ENCODE data around the gene WNK1.
"Not testable (repeated sequence)": the region's sequence is repeated elsewhere in the genome, so short reads cannot be mapped to it uniquely, and the experiment has no call there.

Gene WNK1

DNA sequence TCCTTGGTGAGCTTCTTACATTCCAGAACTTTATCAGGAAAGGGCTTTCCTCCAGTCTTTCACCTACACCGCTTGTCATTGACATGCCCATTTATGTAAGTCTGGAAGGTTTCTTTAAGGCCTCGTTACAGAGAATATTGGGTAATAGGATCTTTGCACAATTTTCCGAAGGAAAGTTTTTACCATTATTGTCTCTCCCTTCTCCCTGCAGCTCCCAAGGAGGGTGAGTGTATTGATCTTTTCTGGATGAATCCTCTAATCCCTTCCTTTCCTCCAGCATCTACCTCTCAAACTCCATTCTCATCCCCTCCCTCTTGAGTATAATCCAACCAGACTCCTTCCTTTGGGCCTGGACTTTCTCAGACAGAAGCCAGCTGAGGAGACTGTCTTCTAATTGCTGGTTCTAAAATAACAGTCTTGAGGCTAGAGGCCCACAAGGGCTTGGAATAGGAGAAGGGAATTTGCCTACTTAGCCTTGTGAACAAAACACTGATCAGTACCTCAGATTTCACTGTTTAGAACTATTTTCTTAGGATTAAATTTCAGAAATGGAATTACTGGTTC, 21.8 kb downstream of the WNK1 start:
- TF ChIP-seq, protein P1, sequence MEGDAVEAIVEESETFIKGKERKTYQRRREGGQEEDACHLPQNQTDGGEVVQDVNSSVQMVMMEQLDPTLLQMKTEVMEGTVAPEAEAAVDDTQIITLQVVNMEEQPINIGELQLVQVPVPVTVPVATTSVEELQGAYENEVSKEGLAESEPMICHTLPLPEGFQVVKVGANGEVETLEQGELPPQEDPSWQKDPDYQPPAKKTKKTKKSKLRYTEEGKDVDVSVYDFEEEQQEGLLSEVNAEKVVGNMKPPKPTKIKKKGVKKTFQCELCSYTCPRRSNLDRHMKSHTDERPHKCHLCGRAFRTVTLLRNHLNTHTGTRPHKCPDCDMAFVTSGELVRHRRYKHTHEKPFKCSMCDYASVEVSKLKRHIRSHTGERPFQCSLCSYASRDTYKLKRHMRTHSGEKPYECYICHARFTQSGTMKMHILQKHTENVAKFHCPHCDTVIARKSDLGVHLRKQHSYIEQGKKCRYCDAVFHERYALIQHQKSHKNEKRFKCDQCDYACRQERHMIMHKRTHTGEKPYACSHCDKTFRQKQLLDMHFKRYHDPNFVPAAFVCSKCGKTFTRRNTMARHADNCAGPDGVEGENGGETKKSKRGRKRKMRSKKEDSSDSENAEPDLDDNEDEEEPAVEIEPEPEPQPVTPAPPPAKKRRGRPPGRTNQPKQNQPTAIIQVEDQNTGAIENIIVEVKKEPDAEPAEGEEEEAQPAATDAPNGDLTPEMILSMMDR (IDR thresholded peaks at IDR 0.05; ENCODE audit: low read depth, low read length) = no peak
- DNase-seq (ENCODE audit: extremely low read depth, low read depth) = no peak

DNA sequence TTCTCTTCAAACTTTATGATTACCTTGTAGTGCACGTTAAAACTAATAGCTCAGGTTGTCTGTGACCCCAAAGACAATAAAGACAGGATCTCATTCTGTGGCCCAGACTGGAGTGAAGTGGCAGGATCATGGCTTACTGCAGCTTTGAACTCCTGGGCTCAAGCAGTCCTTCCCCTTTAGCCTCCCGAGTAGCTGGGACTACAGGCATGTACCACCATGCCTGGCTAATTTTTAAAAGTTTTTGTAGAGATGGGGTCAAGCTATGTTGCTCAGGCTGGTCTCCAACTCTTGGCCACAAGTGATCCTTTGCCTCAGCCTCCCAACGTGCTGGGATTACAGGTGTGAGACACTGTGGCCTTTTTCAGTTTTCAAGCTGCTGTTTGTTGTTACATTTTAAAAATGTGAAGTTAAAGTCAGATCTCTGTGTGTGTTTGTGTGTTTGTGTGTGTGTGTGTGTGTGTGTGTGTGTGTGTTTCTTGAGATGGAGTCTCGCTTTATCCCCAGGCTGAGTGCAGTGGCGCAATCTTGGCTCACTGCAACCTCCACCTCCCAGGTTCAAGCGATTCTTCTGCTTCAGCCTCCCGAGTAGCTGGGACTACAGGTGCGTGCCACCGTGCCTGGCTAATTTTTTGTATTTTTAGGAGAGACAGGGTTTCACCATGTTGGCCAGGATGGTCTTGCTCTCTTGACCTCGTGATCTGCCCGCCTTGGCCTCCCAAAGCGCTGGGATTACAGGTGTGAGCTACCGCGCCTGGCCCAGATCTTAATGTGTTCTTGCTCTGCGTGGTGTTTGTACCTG, 23.8 kb downstream of the WNK1 start:
- not testable (repeated sequence) for DNase-seq (ENCODE audit: extremely low read depth, low read depth)

DNA sequence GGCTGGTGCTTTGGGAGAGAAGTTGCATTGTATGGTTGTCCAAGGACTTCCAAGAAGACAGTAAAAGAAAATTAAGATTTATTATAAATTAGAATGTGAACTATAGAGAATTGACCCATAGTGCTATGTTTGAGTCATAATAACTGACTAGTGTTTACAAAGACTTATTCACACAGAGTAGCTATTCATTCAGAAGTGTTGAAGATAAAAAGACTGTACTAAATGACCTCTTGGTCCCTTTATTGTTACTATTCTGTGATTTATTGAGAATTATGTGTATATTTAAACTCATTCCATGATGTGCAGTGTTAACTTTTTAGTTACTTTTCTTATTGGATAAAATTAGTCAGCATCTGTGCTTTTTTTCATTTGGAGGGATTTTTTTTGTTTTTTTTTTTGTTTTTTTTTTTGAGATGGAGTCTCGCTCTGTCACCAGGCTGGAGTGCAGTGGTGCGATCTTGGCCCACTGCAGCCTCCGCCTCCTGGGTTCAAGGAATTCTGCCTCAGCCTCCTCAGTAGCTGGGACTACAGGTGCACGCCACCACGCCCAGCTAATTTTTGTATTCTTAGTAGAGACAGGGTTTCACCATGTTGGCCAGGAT, 24.5 kb downstream of the WNK1 start:
- DNase-seq (ENCODE audit: extremely low read depth, low read depth) = not testable (repeated sequence)

DNA sequence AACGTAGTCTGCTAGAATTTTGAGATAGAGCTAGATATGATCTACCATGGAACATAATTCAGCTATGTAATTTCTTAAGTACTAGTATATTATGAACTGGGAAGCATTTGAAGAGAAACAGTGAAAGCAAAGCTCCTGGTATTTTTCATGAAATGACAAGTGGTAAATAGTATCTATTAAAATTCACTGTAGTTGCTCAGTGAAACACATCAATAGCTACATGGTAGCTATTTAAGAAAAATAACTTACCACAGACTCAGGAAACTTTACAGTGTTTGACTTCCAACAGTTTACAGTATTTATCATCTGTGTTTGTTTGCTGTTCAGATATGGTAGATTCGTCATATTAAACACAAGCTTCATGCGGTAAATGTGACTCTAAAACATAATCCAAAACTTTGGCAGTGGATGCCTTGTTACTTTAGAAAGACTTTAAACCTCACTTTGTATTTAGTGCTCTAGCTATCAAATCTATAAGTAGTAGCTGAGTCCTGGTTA, 25.2 kb downstream of the WNK1 start:
- TF ChIP-seq, protein P1 (IDR thresholded peaks at IDR 0.05; ENCODE audit: low read depth, low read length) = no peak
- DNase-seq (ENCODE audit: extremely low read depth, low read depth) = no peak

DNA sequence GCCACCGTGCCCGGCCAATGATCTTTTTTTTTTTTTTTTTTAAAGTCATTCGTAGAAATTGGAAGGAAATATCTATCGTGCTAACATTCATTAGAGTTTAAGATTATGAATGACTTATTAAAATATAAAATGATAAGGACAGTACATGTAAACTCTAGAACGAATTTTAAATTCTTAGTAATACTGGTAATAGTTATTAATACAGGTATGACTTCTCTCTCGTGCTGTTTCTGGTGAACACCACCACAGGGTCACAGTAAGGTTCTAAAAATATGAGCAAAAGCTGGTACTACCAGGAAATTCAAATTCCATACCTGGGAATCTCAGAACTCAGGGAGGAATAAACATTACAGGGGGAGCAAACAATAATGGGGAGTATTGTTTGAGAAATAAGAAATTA, 26.2 kb downstream of the WNK1 start:
- no peak for DNase-seq (ENCODE audit: extremely low read depth, low read depth)
- TF ChIP-seq, protein P1 (IDR thresholded peaks at IDR 0.05; ENCODE audit: low read depth, low read length) = no peak

DNA sequence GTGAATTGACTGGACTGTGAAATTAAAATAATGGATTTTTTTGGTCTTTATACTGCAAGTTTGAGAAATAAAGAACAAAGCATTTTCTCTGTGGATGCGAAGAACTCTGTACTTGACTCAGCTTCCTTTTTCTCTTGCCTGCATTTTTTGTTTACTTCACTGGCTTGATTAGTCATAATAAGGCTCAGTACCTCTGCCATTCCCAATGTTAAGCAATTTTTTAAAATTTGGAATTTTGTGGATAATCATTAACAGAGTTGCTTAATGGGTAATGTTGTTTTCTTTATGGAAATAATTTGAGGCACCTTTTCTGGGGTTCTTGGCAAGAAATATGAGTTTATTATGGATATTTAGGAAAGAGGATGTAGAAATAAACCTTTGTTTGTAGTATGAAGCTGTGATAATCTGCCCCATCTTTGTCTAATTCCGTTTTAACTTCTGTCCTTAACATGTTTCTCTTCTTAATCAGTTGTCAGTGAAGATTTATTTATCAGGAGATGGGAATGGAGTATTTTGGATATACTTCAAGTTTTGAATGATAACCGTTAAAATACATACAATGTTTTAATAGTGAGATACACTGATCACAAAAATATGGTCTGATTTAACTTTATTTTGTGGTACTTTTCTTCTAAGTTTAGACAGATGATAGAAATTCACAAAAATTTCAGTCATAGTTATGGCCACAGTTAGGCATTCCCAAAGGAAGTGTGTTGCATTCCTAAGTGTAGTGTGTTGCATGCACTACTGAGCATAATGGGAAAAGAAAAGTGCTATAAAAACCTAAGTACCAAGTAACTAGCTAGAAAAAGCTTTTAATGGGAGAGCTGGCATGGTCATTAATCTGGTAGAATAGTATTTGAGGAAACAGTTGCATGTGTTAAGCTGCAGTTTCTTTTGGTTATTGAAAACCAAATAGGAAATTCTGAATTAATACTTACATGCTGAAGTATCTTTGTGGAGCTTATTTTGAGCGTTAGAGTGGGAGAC, 27.7 kb downstream of the WNK1 start:
- TF ChIP-seq, protein P1 (IDR thresholded peaks at IDR 0.05; ENCODE audit: low read depth, low read length) = no peak
- DNase-seq (ENCODE audit: extremely low read depth, low read depth) = no peak

DNA sequence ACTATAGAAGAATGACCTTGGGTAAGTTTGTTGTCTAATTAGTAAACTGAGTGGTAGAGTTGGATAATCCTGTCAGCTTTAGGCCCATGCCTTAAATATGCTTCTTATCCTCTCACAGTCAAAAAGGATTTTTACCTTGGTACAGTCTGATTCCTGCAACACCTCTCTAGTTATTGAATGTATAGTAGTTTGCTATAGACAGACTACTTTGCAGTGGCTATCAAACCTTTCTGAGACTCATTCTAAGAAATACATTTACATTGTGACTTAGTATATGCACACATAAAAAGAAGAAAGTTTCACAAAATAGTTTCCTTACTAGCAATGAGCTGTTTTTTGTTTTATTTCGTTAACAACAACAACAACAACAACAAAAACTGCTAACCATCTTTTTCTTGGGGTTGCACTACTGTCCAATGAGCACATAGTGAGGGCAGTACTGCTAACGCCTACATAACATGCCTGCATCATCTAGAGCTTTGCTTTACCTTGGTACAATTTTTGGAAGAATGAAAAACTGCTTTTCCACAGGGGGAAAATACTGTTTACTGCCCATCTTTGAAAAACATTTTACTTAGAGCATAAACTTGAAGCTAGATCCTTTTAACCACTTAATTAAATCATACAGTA, 28.5 kb downstream of the WNK1 start:
- no peak for DNase-seq (ENCODE audit: extremely low read depth, low read depth)
- TF ChIP-seq, protein P1 (IDR thresholded peaks at IDR 0.05; ENCODE audit: low read depth, low read length) = no peak

All from AG09319 (cell line).